Esophagus (tissue), 2 donors: ENCODE results near the gene TMTC4. TPM values are rescaled to one million over a fixed set of nuclear protein-coding genes. Genes with fewer than 3 reads are reported as not detected.

Experiments
- H3K27ac ChIP-seq, 2 donors: one replicate each; pipeline ENCODE4 v1.5.1; 2013; ENCODE audit warnings: low read depth in 2 of 2, mild to moderate bottlenecking in 2 of 2, inconsistent platforms in 1 of 2, low read length in 1 of 2, moderate library complexity in 1 of 2
- H3K27me3 ChIP-seq, 2 donors: one replicate each; pipeline ENCODE4 v1.6.1; 2013; ENCODE audit warnings: low read length in 2 of 2, control low read depth in 1 of 2, mild to moderate bottlenecking in 1 of 2; ENCODE audit not compliant: insufficient read depth in 2 of 2, control insufficient read depth in 1 of 2
- H3K36me3 ChIP-seq, 2 donors: one replicate each; pipeline ENCODE4 v1.6.1; 2013; ENCODE audit warnings: low read length in 1 of 2; ENCODE audit not compliant: control insufficient read depth in 2 of 2, insufficient read depth in 2 of 2
- H3K4me1 ChIP-seq, 2 donors: one replicate each; pipeline ENCODE4 v1.6.1; 2013; ENCODE audit warnings: low read length in 1 of 2; ENCODE audit not compliant: control insufficient read depth in 2 of 2, insufficient read depth in 2 of 2
- H3K4me3 ChIP-seq, 2 donors: one replicate each; pipeline ENCODE4 v1.5.1; 2013; ENCODE audit warnings: low read length in 2 of 2, mild to moderate bottlenecking in 2 of 2, low read depth in 1 of 2, moderate library complexity in 1 of 2
- H3K9me3 ChIP-seq, 2 donors: one replicate each; pipeline ENCODE4 v1.6.1; 2013; ENCODE audit warnings: mild to moderate bottlenecking in 2 of 2, low read depth in 1 of 2, low read length in 1 of 2, moderate library complexity in 1 of 2; ENCODE audit not compliant: control insufficient read depth in 2 of 2, insufficient read depth in 1 of 2
- WGBS, 2 donors: extraction: QIAGEN DNeasy Blood & Tissue Kit; methylation state at CpG; one replicate each; pipeline ENCODE4 v1.1.7; 2013; 5-methylcytosine and 5-hydroxymethylcytosine counted together
- polyA plus RNA-seq, 2 donors: library from polyadenylated mRNA; stranded (reverse); fragments of 200-250 nt; gene quantifications; one replicate each; pipeline ENCODE4 v1.2.3, GENCODE V29; 2013
- donor health status: healthy with polysubstance abuse.
- donor health status: Bipolar disorder and iron deficiency.

TMTC4 gene
- polyA plus RNA-seq, 2 donors: 4.4 to 5.5 TPM

DNA sequence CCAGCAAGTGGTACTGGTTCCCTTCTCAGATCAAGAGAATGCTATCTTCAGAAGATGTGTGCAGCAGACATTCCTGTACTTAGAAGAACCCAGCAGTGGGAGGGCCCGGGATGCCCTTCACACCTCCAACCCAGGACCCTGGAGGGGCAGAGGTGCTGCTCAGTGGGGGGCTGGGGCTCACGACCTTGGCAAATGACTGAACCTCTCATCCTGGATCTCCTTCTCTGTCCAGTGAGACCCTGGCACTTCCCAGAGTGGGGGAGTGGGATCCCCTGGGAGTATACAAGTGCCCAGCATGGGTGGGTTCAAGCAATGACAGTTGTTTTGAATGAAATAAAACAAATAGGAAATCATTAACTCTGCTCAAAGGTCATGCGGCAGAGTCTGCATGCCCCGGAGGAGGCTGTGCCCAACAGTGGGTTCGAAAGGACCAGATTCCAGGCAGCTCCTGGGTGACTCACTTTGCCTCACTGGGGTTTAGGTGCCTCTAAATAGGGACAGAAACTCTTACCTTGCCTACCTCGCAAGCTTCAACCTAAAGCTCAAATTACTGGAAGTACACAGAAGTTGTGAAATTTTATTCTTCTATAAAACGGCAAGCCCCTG, 112.9 kb downstream of the TMTC4 start:
- Histone ChIP-seq H3K9me3 (peaks cover 0 to 3% of the 10 kb centered on the region in 2 donors), H3K27me3 (no peaks in the 10 kb centered on the region), H3K27ac (no peak overlapping the region), H3K4me1 (no peaks in the 10 kb centered on the region), H3K4me3 (no peak overlapping the region), H3K36me3 (no peaks in the 10 kb centered on the region)
- WGBS, 2 donors: 63 to 69% methylated on average over 7 of the region's 7 CpGs

DNA sequence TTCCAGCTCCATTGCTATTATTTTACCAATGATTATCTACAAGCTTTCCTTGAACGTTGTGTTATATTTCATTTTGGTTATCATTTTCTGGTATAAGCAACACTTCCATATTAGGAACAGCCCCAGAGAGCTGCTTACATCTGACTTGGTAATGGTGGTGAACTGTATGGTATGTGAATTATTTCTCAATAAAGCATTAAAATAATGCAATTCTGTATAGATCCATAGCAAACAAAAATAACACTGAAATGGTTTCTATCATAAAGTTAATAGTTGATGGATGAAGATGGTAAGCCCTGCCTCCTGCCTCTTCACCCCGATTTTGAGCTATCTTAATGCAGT, 113.5 kb downstream of the TMTC4 start:
- no peaks in the 10 kb centered on the region for H3K27me3 ChIP-seq
- WGBS, 2 donors: 70 to 73% methylated on average over 2 of the region's 2 CpGs
- H3K27ac ChIP-seq: no peak overlapping the region
- no peaks in the 10 kb centered on the region for H3K4me1 ChIP-seq
- no peaks in the 10 kb centered on the region for H3K36me3 ChIP-seq
- peaks cover 0 to 3% of the 10 kb centered on the region in 2 donors for H3K9me3 ChIP-seq
- H3K4me3 ChIP-seq: no peak overlapping the region

DNA sequence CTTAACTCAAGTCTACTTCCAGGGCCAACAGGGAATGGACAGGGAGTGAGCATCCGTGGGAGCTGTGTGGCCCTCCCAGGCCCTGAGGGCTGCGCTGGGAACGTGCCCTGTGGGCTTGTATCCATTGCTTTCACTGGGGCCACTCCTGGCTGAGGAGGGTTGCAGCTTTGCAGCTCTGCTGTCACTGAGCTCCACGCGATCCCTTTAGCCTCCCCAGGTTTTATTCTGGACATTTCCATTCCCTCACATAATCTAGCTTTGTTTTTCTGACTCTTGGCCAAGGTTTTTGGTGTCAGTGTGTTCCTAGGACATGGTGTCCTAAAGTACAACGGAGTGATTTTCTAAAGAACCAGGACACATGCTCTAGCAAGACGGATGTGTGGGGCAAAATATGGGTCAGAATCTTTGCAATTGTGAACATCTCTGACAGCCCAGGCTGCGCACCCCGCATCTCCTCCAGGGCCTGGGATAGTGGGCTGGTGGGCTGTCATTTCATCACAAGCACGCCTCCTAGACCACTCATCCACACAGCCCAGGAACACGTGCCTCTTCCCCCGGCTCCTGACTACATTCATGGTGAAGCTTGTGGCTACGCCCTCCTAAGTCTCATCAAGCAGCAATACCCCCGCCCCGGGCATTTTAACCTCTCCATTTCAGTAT, 114.0 kb downstream of the TMTC4 start:
- Histone ChIP-seq H3K27me3 (no peaks in the 10 kb centered on the region), H3K36me3 (no peaks in the 10 kb centered on the region), H3K4me1 (no peaks in the 10 kb centered on the region), H3K4me3 (no peak overlapping the region), H3K9me3 (no peaks in the 10 kb centered on the region), H3K27ac (no peak overlapping the region)
- WGBS, 2 donors: 89% methylated on average over 15 of the region's 15 CpGs

DNA sequence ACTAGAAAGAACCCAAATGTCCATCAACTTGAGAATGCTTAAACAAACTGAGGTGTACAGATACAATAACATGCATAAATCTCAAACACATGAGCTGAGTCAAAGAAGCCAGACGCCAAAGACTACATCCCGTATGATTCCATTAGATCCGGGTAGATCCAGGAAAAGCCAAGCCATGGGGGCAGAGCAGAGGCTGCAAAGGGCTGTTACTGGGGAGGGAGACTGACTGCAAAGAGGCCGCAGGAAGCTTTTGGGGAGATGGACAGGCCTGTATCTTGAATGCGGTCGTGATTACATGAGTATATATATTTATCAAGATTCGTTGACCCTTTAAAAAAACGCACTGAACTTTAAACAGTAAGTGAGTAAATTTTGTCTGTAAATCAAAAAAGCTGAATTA, 114.7 kb downstream of the TMTC4 start:
- H3K36me3 ChIP-seq: no peaks in the 10 kb centered on the region
- H3K27me3 ChIP-seq: no peaks in the 10 kb centered on the region
- no peaks in the 10 kb centered on the region for H3K9me3 ChIP-seq
- H3K4me1 ChIP-seq: no peaks in the 10 kb centered on the region
- WGBS, 2 donors: 93 to 96% methylated on average over 8 of the region's 8 CpGs
- H3K27ac ChIP-seq: no peak overlapping the region
- H3K4me3 ChIP-seq: no peak overlapping the region

Other genes starting within 250 kb of the TMTC4 start
- 1 to 10 TPM in 1 of 2 donors, under 1 TPM in 1; 0.81 to 1.3 TPM for gene GGACT, start 86.0 kb downstream of the TMTC4 start, polyA plus RNA-seq